Ectodermal cell (in vitro differentiated cells): Measurements from ENCODE around the gene SORCS2.

Experiments used
- H3K27ac ChIP-seq: 2 replicates; pipeline ENCODE4 v1.7.0; 2013; ENCODE audit warnings: mild to moderate bottlenecking, low read depth, low read length; ENCODE audit not compliant: insufficient read depth, poor library complexity, severe bottlenecking
- H3K27me3 ChIP-seq: 2 replicates; pipeline ENCODE4 v1.7.0; 2013; ENCODE audit warnings: mild to moderate bottlenecking, low read length; ENCODE audit not compliant: insufficient read depth, control insufficient read depth, poor library complexity, severe bottlenecking
- H3K36me3 ChIP-seq: one replicate; pipeline ENCODE4 v1.7.0; 2013; ENCODE audit warnings: low read length; ENCODE audit not compliant: control insufficient read depth, insufficient read depth
- H3K4me1 ChIP-seq: one replicate; pipeline ENCODE4 v1.7.0; 2013; ENCODE audit warnings: low read length; ENCODE audit not compliant: control insufficient read depth, insufficient read depth
- H3K4me3 ChIP-seq: 2 replicates; pipeline ENCODE4 v1.7.0; 2013; ENCODE audit warnings: low read depth, low read length, control low read depth; ENCODE audit not compliant: insufficient read depth
- H3K9me3 ChIP-seq: 2 replicates; pipeline ENCODE4 v1.7.0; 2013; ENCODE audit warnings: mild to moderate bottlenecking, low read length, moderate library complexity; ENCODE audit not compliant: control insufficient read depth
- WGBS, 2 experiments: methylation state at CpG; one replicate each; pipeline ENCODE4 v1.1.7; 2013; ENCODE audit warnings: missing lambda C conversion rate in 2 of 2; 5-methylcytosine and 5-hydroxymethylcytosine counted together

The SORCS2 gene

GRCh38 chr4:7275490-7276154 lies 83.3 kb downstream of the SORCS2 start:
- Histone ChIP-seq H3K9me3 (no peaks in the 10 kb centered on the region), H3K4me3 (no peak overlapping the region), H3K27me3 (no peaks in the 10 kb centered on the region), H3K36me3 (no peaks in the 10 kb centered on the region), H3K27ac (no peak overlapping the region), H3K4me1 (peaks cover 7% of the 10 kb centered on the region)
- 89 to 93% methylated on average over 13 of the region's 13 CpGs for WGBS, 2 experiments

GRCh38 chr4:7276515-7276914 lies 84.2 kb downstream of the SORCS2 start:
- 93 to 96% methylated on average over 11 of the region's 11 CpGs for WGBS, 2 experiments
- no peak overlapping the region for H3K4me3 ChIP-seq
- no peaks in the 10 kb centered on the region for H3K27me3 ChIP-seq
- H3K36me3 ChIP-seq: no peaks in the 10 kb centered on the region
- H3K9me3 ChIP-seq: no peaks in the 10 kb centered on the region
- no peak overlapping the region for H3K27ac ChIP-seq
- H3K4me1 ChIP-seq: peaks cover 7% of the 10 kb centered on the region

- H3K27me3 ChIP-seq: no peaks in the 10 kb centered on the region
- H3K4me3 ChIP-seq: no peak overlapping the region
- H3K27ac ChIP-seq: no peak overlapping the region
- no peaks in the 10 kb centered on the region for H3K9me3 ChIP-seq
- no peaks in the 10 kb centered on the region for H3K36me3 ChIP-seq
- 93% methylated on average over 14 of the region's 14 CpGs for WGBS, 2 experiments
- peaks cover 7% of the 10 kb centered on the region for H3K4me1 ChIP-seq
These were observed 85.9 kb downstream of the SORCS2 start for GRCh38 chr4:7278071-7278765.

- WGBS, 2 experiments: 90% methylated on average over 4 of the region's 4 CpGs
- H3K9me3 ChIP-seq: no peaks in the 10 kb centered on the region
These were observed 86.6 kb downstream of the SORCS2 start for GRCh38 chr4:7278981-7279380.

GRCh38 chr4:7279902-7280301 lies 87.6 kb downstream of the SORCS2 start:
- H3K36me3 ChIP-seq: no peaks in the 10 kb centered on the region
- no peak overlapping the region for H3K27ac ChIP-seq
- 86 to 90% methylated on average over 6 of the region's 6 CpGs for WGBS, 2 experiments
- H3K9me3 ChIP-seq: no peaks in the 10 kb centered on the region
- no peak overlapping the region for H3K4me3 ChIP-seq
- no peaks in the 10 kb centered on the region for H3K27me3 ChIP-seq
- no peaks in the 10 kb centered on the region for H3K4me1 ChIP-seq

More at GRCh38 chr4:7278981-7279380, 86.6 kb downstream of the SORCS2 start:
- Histone ChIP-seq H3K27me3 (no peaks in the 10 kb centered on the region), H3K4me1 (peaks cover 4% of the 10 kb centered on the region), H3K27ac (no peak overlapping the region), H3K36me3 (no peaks in the 10 kb centered on the region), H3K4me3 (no peak overlapping the region)

GRCh38 chr4:7280926-7281690 lies 88.8 kb downstream of the SORCS2 start:
- no peaks in the 10 kb centered on the region for H3K36me3 ChIP-seq
- H3K9me3 ChIP-seq: no peaks in the 10 kb centered on the region
- no peak overlapping the region for H3K4me3 ChIP-seq
- 91 to 92% methylated on average over 24 of the region's 24 CpGs for WGBS, 2 experiments
- H3K4me1 ChIP-seq: no peaks in the 10 kb centered on the region
- H3K27me3 ChIP-seq: no peaks in the 10 kb centered on the region
- H3K27ac ChIP-seq: no peak overlapping the region

- H3K9me3 ChIP-seq: no peaks in the 10 kb centered on the region
- H3K4me1 ChIP-seq: no peaks in the 10 kb centered on the region
- no peaks in the 10 kb centered on the region for H3K27me3 ChIP-seq
- WGBS, 2 experiments: 87 to 89% methylated on average over 20 of the region's 20 CpGs
- H3K36me3 ChIP-seq: no peaks in the 10 kb centered on the region
- H3K27ac ChIP-seq: no peak overlapping the region
- no peak overlapping the region for H3K4me3 ChIP-seq
These were observed 89.6 kb downstream of the SORCS2 start for GRCh38 chr4:7281691-7282665.

- Histone ChIP-seq H3K36me3 (no peaks in the 10 kb centered on the region), H3K27me3 (no peaks in the 10 kb centered on the region), H3K4me3 (no peak overlapping the region), H3K27ac (no peak overlapping the region), H3K9me3 (no peaks in the 10 kb centered on the region), H3K4me1 (no peaks in the 10 kb centered on the region)
- WGBS, 2 experiments: 88 to 96% methylated on average over 8 of the region's 8 CpGs
These were observed 90.6 kb downstream of the SORCS2 start for GRCh38 chr4:7282786-7283440.

- Histone ChIP-seq H3K27me3 (no peaks in the 10 kb centered on the region), H3K27ac (no peak overlapping the region), H3K4me1 (no peaks in the 10 kb centered on the region), H3K4me3 (no peak overlapping the region), H3K9me3 (no peaks in the 10 kb centered on the region), H3K36me3 (no peaks in the 10 kb centered on the region)
- 90 to 93% methylated on average over 34 of the region's 34 CpGs for WGBS, 2 experiments
These were observed 93.1 kb downstream of the SORCS2 start for GRCh38 chr4:7285244-7286094.
